Prostate gland (tissue), 2 donors: ENCODE measurements around the gene SORBS1. TPM values are rescaled to one million over a fixed set of nuclear protein-coding genes. Genes with fewer than 3 reads are reported as not detected.

Experiments used
- DNase-seq: peaks from one replicate; pipeline ENCODE4 v3.0.0-alpha.2; 2019; ENCODE audit warnings: low spot score
- H3K27ac ChIP-seq, 2 donors: fragments of 200-600 bp; sonication (generic); 2 replicates each; pipeline ENCODE4 v1.5.1; 2017 to 2019
- H3K27me3 ChIP-seq: fragments of 200-600 bp; sonication (generic); replicated peaks from 2 replicates; pipeline ENCODE4 v1.5.1; 2019; ENCODE audit not compliant: insufficient read depth
- H3K36me3 ChIP-seq, 2 donors: fragments of 200-600 bp; sonication (generic); 1 replicate in 1 of 2; 2 replicates in 1 of 2; pipeline versions ENCODE4 v1.5.1 to v1.8.1; 2017 to 2019
- H3K4me1 ChIP-seq: fragments of 200-600 bp; sonication (generic); replicated peaks from 2 replicates; pipeline ENCODE4 v1.5.1; 2019
- H3K4me3 ChIP-seq, 2 donors: fragments of 200-600 bp; sonication (generic); 2 replicates each; pipeline ENCODE4 v1.5.1; 2017 to 2019
- H3K9me3 ChIP-seq: fragments of 200-600 bp; sonication (generic); 2 replicates; pipeline ENCODE4 v1.5.1; 2017
- POLR2A ChIP-seq: fragments of 450-650 bp; IDR thresholded peaks from one replicate; pipeline ENCODE4 v1.6.1; 2016; ENCODE audit warnings: antibody characterized with exemption, mild to moderate bottlenecking
- POLR2AphosphoS5 ChIP-seq: sonication (generic); formaldehyde crosslinking; IDR thresholded peaks from one replicate; pipeline ENCODE4 v1.6.1; 2017; ENCODE audit warnings: antibody characterized with exemption
- WGBS: methylation state at CpG from one replicate; pipeline ENCODE4 v1.1.5; 2018; 5-methylcytosine and 5-hydroxymethylcytosine counted together
- intact Hi-C: fragments of 100-400 bp; cut with DNase I; formaldehyde crosslinking; loops from one replicate; pipeline ENCODE4 v1.14.2; 2022
- total RNA-seq, 2 donors: library from RNA; depleted of rRNA; stranded (reverse); fragments of >200 nt; gene quantifications; one replicate each; pipeline ENCODE4 v1.1.0, GENCODE V29; 2016
- TF ChIP-seq, protein P1 (sequence below), 4 experiments: fragments of 200-600 bp in 2 of 4; fragments of 450-650 bp in 2 of 4; sonication (generic) in 2 of 4; IDR thresholded peaks; 1 replicate in 3 of 4; 2 replicates in 1 of 4; pipeline ENCODE4 v1.5.1; 2016 to 2019; ENCODE audit warnings: antibody characterized with exemption in 4 of 4, mild to moderate bottlenecking in 2 of 4, moderate library complexity in 2 of 4

Gene SORBS1
- total RNA-seq, 2 donors from 2014 or later, result 84.6 to 189 TPM

DNA sequence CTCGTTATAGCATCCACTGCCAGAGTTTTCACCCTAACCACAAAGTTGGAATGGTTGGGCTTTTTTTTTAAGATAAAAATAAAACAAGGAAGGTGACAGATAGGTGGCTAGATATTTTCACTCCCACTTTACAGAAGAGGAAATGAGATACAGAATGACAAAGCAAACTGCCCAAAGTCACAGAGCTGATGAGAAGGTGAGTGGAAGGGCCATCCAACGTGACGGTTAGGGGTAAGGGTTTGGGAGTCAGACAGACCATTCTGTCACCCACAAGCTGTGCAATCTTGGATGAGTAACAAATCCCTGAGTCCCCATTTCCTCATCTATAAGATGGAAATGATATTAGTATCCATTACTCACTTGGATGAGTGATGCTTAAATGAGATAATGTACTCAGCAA is 163.4 kb downstream of the SORBS1 start:
- no peaks in the 10 kb centered on the region for H3K9me3 ChIP-seq
- H3K27ac ChIP-seq, result no peak overlapping the region
- 73% methylated on average over 3 of the region's 3 CpGs for WGBS
- intact Hi-C loops, result no loop called here
- no peaks in the 10 kb centered on the region for H3K4me1 ChIP-seq
- TF ChIP-seq POLR2A (no peak), POLR2AphosphoS5 (no peak)
- TF ChIP-seq, protein P1, sequence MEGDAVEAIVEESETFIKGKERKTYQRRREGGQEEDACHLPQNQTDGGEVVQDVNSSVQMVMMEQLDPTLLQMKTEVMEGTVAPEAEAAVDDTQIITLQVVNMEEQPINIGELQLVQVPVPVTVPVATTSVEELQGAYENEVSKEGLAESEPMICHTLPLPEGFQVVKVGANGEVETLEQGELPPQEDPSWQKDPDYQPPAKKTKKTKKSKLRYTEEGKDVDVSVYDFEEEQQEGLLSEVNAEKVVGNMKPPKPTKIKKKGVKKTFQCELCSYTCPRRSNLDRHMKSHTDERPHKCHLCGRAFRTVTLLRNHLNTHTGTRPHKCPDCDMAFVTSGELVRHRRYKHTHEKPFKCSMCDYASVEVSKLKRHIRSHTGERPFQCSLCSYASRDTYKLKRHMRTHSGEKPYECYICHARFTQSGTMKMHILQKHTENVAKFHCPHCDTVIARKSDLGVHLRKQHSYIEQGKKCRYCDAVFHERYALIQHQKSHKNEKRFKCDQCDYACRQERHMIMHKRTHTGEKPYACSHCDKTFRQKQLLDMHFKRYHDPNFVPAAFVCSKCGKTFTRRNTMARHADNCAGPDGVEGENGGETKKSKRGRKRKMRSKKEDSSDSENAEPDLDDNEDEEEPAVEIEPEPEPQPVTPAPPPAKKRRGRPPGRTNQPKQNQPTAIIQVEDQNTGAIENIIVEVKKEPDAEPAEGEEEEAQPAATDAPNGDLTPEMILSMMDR (IDR thresholded peaks at IDR 0.05), result no peak
- H3K4me3 ChIP-seq, result no peak overlapping the region
- no peak for DNase-seq
- no peaks in the 10 kb centered on the region for H3K27me3 ChIP-seq
- H3K36me3 ChIP-seq, result peaks cover 0 to 5% of the 10 kb centered on the region in 2 donors

DNA sequence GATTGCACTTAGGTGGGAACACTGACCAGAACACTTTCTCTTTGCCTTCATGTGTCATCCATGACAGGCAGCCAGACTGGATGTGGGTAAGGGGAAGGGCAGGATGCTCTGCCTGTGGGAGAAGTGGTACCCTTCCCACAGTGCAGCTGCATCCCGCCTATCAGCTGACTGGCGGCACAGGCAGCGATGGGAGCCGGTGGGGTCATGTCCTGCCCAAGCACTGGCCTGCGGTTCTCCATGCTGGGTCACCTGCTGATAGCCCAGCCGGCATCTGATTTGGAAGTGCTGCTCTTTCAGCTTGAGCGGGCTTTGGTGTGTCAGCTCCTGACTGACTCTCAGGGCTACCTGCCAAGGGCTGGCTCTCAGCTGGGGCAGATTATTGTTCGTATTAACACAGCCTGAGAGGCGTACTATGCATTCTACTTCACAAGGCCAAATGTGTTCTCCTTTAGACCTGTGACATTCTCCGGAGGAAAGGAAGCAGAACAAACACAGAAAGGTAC is 165.2 kb downstream of the SORBS1 start:
- H3K27me3 ChIP-seq, result no peaks in the 10 kb centered on the region
- H3K4me3 ChIP-seq, result no peak overlapping the region
- intact Hi-C loops, result no loop called here
- H3K9me3 ChIP-seq, result no peaks in the 10 kb centered on the region
- WGBS, result 87% methylated on average over 10 of the region's 10 CpGs
- no peak for DNase-seq
- TF ChIP-seq, protein P1 (IDR thresholded peaks at IDR 0.05), result no peak
- no peak for TF ChIP-seq POLR2A
- TF ChIP-seq POLR2AphosphoS5, result no peak
- peaks cover 0 to 5% of the 10 kb centered on the region in 2 donors for H3K36me3 ChIP-seq
- H3K27ac ChIP-seq, result no peak overlapping the region
- no peaks in the 10 kb centered on the region for H3K4me1 ChIP-seq

DNA sequence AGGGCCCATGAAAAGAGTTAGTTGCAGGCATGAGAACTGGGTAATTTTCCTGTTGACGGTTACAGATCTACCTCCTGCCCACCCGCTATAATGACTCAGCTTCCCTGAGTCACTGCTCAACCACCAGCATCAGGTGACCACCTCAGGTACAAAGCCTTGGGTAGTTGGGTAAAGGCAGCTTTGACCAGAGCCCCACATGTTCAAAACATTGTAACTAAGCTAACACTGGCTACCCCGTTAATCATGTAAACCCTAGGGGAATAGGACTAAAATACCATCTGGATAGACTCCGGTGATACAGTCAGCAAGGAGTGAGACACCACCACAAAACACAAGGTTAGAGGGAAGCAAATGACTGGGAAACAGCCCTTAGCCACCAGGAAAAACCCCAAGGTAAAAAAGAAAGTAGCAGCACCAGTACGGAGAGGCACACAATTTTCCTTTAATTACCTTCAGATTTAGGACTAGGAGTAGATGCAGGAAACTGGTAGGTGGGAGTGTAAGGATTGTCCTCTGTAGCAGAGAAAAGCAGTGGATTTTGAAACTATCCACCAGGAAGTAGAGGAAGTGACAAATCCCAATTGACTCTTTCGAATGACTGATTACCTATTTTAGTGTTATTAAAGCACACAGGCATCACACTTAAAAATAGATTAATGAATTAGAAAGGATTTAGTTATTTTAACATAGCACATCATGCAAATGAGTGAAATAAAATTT is 166.8 kb downstream of the SORBS1 start:
- TF ChIP-seq POLR2AphosphoS5 (no peak), POLR2A (no peak)
- TF ChIP-seq, protein P1 (IDR thresholded peaks at IDR 0.05), result no peak
- no peak overlapping the region for H3K27ac ChIP-seq
- 86% methylated on average over 6 of the region's 6 CpGs for WGBS
- H3K27me3 ChIP-seq, result no peaks in the 10 kb centered on the region
- intact Hi-C loops, result no loop called here
- no peak overlapping the region for H3K4me3 ChIP-seq
- H3K4me1 ChIP-seq, result no peaks in the 10 kb centered on the region
- peaks cover 0 to 5% of the 10 kb centered on the region in 2 donors for H3K36me3 ChIP-seq
- DNase-seq, result no peak
- no peaks in the 10 kb centered on the region for H3K9me3 ChIP-seq

DNA sequence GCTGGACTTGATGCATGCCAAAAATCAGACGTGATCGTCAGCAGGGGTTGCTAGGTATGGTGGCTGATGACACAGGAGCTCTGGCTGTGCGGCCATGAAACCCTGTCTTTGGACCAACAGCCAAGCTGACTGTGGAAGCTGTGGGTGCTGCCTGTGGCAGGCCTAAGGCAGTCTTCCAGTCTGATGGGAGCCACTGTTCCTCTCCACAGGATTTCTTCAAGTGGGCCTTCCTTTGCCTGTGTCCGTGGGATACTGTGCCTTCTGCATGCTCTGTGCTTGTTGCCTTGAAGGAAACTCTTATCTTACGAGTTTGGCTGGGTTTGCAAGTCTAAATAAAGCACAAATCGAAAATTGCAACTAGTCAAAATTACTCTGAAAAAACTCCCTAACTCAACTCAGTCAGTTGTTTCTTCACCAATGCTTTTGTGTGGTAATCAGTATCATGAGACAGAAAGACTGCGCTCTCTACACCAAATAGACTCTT is 168.4 kb downstream of the SORBS1 start:
- DNase-seq, result no peak
- no peaks in the 10 kb centered on the region for H3K27me3 ChIP-seq
- no peaks in the 10 kb centered on the region for H3K36me3 ChIP-seq
- intact Hi-C loops, result no loop called here
- TF ChIP-seq, protein P1 (IDR thresholded peaks at IDR 0.05), result no peak
- TF ChIP-seq POLR2AphosphoS5, result no peak
- TF ChIP-seq POLR2A, result no peak
- 68% methylated on average over 7 of the region's 7 CpGs for WGBS
- H3K4me1 ChIP-seq, result peaks cover 5% of the 10 kb centered on the region
- no peaks in the 10 kb centered on the region for H3K9me3 ChIP-seq
- no peak overlapping the region for H3K27ac ChIP-seq
- H3K4me3 ChIP-seq, result no peak overlapping the region

DNA sequence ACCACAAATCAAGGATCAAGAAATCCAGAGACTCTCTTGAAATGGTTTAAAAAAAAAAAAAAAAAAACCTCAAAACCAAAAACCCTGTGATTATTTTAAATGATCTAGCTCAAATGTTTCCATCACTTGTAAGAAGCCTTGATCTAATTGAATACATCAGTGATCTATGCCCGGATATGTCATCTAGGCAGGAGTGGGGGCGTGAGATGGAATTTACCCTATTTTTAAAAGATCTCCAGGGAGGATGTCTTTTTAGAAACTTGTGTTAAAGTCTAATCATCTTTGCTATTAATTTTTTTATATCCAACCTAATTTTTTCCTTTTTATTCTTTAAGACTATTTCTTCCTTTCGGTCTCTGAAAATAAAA is 169.0 kb downstream of the SORBS1 start:
- no peaks in the 10 kb centered on the region for H3K27me3 ChIP-seq
- no peak for DNase-seq
- TF ChIP-seq POLR2A, result no peak
- TF ChIP-seq POLR2AphosphoS5, result no peak
- TF ChIP-seq, protein P1 (IDR thresholded peaks at IDR 0.05), result no peak
- H3K27ac ChIP-seq, result no peak overlapping the region
- H3K4me1 ChIP-seq, result peaks cover 5% of the 10 kb centered on the region
- no peaks in the 10 kb centered on the region for H3K9me3 ChIP-seq
- 81% methylated on average over 3 of the region's 3 CpGs for WGBS
- intact Hi-C loops, result no loop called here
- no peaks in the 10 kb centered on the region for H3K36me3 ChIP-seq
- no peak overlapping the region for H3K4me3 ChIP-seq
